Mesothelial cell of epicardium (in vitro differentiated cells): ENCODE data around the gene UGT1A3. TPM values are rescaled to one million over a fixed set of nuclear protein-coding genes. Genes with fewer than 3 reads are reported as not detected.

Experiments used
- DNase-seq, 2 experiments: peaks; one replicate each; pipeline ENCODE4 v3.0.0; 2021; ENCODE audit warnings: low spot score in 2 of 2; ENCODE audit not compliant: unreplicated experiment in 2 of 2
- H3K27ac Mint-ChIP-seq: 2 replicates; pipeline ENCODE4 v1.8.0; 2021; ENCODE audit warnings: mixed read lengths
- H3K27me3 Mint-ChIP-seq: 2 replicates; pipeline ENCODE4 v1.8.0; 2021; ENCODE audit warnings: low read depth, mixed read lengths
- H3K36me3 Mint-ChIP-seq: 2 replicates; pipeline ENCODE4 v1.8.0; 2021; ENCODE audit warnings: mixed read lengths
- H3K4me1 Mint-ChIP-seq: 2 replicates; pipeline ENCODE4 v1.8.0; 2021; ENCODE audit warnings: mixed read lengths
- H3K4me3 Mint-ChIP-seq: 2 replicates; pipeline ENCODE4 v1.8.0; 2021; ENCODE audit warnings: mild to moderate bottlenecking, moderate library complexity, mixed read lengths
- H3K9me3 Mint-ChIP-seq: 2 replicates; pipeline ENCODE4 v1.8.0; 2021; ENCODE audit warnings: mixed read lengths
- total RNA-seq: library from RNA; stranded (reverse); gene quantifications from 3 replicates; pipeline ENCODE4 v1.2.1, GENCODE V29; 2021
- TF ChIP-seq, protein P1 (sequence below): fragments of 200-600 bp; sonication (generic); IDR thresholded peaks from one replicate; pipeline ENCODE4 v1.5.0; 2021; ENCODE audit warnings: antibody characterized with exemption; ENCODE audit not compliant: unreplicated experiment

The UGT1A3 gene
- total RNA-seq, 1 donor from 2014 or later, result not detected

DNA sequence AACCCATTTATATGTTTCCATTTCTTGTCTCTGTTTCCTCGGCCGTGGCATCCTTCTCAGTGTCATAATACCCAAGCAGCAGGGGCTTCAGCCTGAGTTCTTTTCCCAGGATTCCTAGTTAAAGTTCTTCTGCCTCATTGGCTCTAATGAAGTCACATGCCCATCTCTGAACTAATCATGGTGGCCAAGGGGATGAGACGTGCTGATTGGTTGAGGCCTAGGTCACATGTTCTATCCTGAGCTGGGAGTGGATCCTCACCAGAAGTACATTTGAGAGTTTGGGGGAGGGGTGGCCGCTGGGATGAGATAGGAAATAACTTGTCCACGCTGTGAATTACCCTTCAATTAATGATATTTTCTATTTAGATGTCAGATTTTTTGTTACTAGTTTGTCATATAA lies 19.9 kb upstream of the UGT1A3 start:
- TF ChIP-seq, protein P1, sequence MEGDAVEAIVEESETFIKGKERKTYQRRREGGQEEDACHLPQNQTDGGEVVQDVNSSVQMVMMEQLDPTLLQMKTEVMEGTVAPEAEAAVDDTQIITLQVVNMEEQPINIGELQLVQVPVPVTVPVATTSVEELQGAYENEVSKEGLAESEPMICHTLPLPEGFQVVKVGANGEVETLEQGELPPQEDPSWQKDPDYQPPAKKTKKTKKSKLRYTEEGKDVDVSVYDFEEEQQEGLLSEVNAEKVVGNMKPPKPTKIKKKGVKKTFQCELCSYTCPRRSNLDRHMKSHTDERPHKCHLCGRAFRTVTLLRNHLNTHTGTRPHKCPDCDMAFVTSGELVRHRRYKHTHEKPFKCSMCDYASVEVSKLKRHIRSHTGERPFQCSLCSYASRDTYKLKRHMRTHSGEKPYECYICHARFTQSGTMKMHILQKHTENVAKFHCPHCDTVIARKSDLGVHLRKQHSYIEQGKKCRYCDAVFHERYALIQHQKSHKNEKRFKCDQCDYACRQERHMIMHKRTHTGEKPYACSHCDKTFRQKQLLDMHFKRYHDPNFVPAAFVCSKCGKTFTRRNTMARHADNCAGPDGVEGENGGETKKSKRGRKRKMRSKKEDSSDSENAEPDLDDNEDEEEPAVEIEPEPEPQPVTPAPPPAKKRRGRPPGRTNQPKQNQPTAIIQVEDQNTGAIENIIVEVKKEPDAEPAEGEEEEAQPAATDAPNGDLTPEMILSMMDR, result no peak
- no peak for DNase-seq
- H3K9me3 Mint-ChIP-seq, result peaks cover 4% of the 10 kb centered on the region
- no peaks in the 10 kb centered on the region for H3K36me3 Mint-ChIP-seq
- peaks cover 26% of the 10 kb centered on the region for H3K27me3 Mint-ChIP-seq
- H3K4me3 Mint-ChIP-seq, result no peak overlapping the region
- no peak overlapping the region for H3K27ac Mint-ChIP-seq
- H3K4me1 Mint-ChIP-seq, result peaks cover 4% of the 10 kb centered on the region

DNA sequence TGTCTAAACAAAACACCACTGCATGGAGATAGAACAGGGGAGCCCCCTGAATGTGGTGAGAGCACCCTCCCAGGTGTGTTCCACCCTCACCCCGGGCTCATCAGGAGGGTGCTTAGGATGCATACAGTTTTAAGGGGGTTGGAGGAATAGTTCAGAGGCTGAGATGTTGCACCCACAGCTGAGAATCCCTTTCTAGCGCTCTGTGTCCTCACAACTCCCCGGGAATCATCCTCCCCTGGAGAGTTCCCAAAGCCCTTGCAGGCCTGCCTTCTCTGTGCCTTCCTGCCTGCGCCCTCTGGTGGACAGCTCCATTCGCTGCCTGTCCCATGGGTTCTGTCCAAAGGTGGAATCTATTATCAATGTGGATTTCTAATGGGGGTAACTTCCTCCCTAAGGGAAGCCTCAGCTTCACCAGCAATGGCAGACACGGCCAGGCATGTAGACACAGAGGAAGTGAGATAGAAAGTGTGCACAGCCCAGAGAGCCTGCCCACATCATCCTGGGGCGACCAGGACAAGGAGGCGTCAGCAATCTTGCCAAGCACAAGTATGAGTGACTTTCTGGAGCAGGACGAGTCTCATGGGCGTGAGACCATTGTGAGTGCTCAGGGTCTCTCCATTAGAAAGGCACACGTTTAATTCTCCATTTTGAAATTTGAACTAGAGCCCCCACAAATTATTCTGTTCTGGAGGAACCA lies 17.4 kb upstream of the UGT1A3 start:
- no peak overlapping the region for H3K4me3 Mint-ChIP-seq
- TF ChIP-seq, protein P1, result peak; percentile 83
- no peaks in the 10 kb centered on the region for H3K9me3 Mint-ChIP-seq
- DNase-seq, result peak; percentile 78 to 89
- H3K27me3 Mint-ChIP-seq, result peaks cover 36% of the 10 kb centered on the region
- no peak overlapping the region for H3K27ac Mint-ChIP-seq
- H3K4me1 Mint-ChIP-seq, result no peaks in the 10 kb centered on the region
- no peaks in the 10 kb centered on the region for H3K36me3 Mint-ChIP-seq

DNA sequence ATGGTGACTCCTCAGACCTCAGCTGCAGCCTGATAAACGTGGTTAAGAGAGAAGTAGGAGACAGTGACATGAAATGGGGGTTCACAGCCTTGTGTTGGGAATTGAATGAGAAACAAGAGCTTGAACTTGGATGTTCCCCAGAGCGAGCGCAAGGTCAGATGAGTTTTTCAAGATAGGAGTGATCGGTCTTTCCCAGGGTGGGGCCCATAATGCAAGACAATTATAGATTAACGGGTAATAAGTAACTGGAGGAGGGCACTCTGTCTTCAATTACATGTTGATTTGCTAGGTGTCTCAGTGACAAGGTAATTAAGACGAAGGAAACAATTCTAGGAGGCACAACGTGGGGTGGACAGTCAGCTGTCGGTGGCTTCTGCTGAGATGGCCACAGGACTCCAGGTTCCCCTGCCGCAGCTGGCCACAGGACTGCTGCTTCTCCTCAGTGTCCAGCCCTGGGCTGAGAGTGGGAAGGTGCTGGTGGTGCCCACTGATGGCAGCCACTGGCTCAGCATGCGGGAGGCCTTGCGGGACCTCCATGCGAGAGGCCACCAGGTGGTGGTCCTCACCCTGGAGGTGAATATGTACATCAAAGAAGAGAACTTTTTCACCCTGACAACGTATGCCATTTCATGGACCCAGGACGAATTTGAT lies 16.1 kb upstream of the UGT1A3 start, which contains the start of gene UGT1A5:
Gene UGT1A5, plus strand, starts transcription at position 297 of the 651 bp plus-strand sequence. Its CDS starts 85 bp downstream, at position 382.
- H3K36me3 Mint-ChIP-seq, result no peaks in the 10 kb centered on the region
- H3K27me3 Mint-ChIP-seq, result peaks cover 37% of the 10 kb centered on the region
- TF ChIP-seq, protein P1, result no peak
- no peak for DNase-seq
- H3K27ac Mint-ChIP-seq, result no peak within 1 kb of the TSS
- no peak within 1 kb of the TSS for H3K4me3 Mint-ChIP-seq
- no peaks in the 10 kb centered on the region for H3K9me3 Mint-ChIP-seq
- no peaks in the 10 kb centered on the region for H3K4me1 Mint-ChIP-seq

DNA sequence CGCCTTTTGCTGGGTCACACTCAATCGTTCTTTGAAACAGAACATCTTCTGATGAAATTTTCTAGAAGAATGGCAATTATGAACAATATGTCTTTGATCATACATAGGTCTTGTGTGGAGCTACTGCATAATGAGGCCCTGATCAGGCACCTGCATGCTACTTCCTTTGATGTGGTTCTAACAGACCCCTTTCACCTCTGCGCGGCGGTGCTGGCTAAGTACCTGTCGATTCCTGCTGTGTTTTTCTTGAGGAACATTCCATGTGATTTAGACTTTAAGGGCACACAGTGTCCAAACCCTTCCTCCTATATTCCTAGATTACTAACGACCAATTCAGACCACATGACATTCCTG lies 15.6 kb upstream of the UGT1A3 start:
- no peaks in the 10 kb centered on the region for H3K9me3 Mint-ChIP-seq
- H3K4me3 Mint-ChIP-seq, result no peak overlapping the region
- no peak for DNase-seq
- H3K27ac Mint-ChIP-seq, result no peak overlapping the region
- H3K36me3 Mint-ChIP-seq, result no peaks in the 10 kb centered on the region
- no peaks in the 10 kb centered on the region for H3K4me1 Mint-ChIP-seq
- peaks cover 39% of the 10 kb centered on the region for H3K27me3 Mint-ChIP-seq
- TF ChIP-seq, protein P1, result no peak

DNA sequence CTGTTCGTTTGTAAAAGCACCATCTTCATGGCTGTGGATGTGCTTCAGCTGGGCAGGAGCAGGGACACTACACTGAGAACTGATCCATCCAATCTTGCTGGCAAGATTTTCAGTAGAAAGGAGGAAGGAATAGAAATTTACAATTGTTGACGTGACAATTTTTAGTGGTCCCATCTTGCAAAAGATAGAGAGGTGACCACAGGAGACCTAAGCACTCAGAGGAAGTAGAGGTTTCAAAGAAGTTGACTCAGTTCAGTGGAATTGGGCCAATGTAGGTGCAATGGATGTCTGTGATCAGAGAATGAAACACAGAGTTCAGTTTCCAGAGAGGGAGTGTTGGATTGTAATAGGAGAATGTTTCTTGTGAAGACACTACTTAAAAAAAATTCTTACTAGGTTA lies 14.7 kb upstream of the UGT1A3 start:
- Mint-ChIP-seq H3K27me3 (peaks cover 42% of the 10 kb centered on the region), H3K27ac (no peak overlapping the region), H3K9me3 (no peaks in the 10 kb centered on the region), H3K4me3 (no peak overlapping the region), H3K36me3 (no peaks in the 10 kb centered on the region), H3K4me1 (no peaks in the 10 kb centered on the region)
- DNase-seq, result no peak
- TF ChIP-seq, protein P1, result no peak
